Panc1 (cell line): Measurements from ENCODE around the gene PAFAH1B2. TPM values are rescaled to one million over a fixed set of nuclear protein-coding genes. Genes with fewer than 3 reads are reported as not detected.
"Not testable (repeated sequence)": the region's sequence is repeated elsewhere in the genome, so short reads cannot be mapped to it uniquely, and the experiment has no call there.

Experiments
- ATAC-seq: fragments of 200-7000 bp; cut with Tn5 transposase; 2 replicates; pipeline ENCODE4 v1.9.1; 2020; ENCODE audit warnings: mild to moderate bottlenecking, moderate library complexity
- BruUV-seq: library from RNA; stranded (reverse); fragments of 400-500 nt; replicated peaks from 2 replicates; lab custom pipeline; 2021; lab: Mats Ljungman, UMichigan
- CTCF ChIA-PET: fragments of 300-600 bp; sonication (Branson Sonifier 250); formaldehyde crosslinking; loops from one replicate; lab custom pipeline; 2022; ENCODE audit warnings: antibody characterized with exemption; lab: Charles Lee
- POLR2A ChIA-PET: fragments of 300-600 bp; sonication (Branson Sonifier 250); formaldehyde crosslinking; loops from one replicate; lab custom pipeline; 2022; ENCODE audit warnings: antibody characterized with exemption; lab: Charles Lee
- DNase-seq: peaks from one replicate; pipeline ENCODE4 v3.0.0-alpha.2; 2010; ENCODE audit warnings: low read depth, low spot score
- H3K27ac ChIP-seq: 2 replicates; pipeline ENCODE4 v1.5.1; 2011; ENCODE audit warnings: mild to moderate bottlenecking, low read length, inconsistent platforms
- H3K27me3 ChIP-seq: fragments of 200-500 bp; sonication (Bioruptor generic); 2 replicates; pipeline ENCODE4 v1.6.0; 2014; ENCODE audit warnings: low read length, inconsistent platforms; ENCODE audit not compliant: control insufficient read depth, insufficient read depth
- H3K36me3 ChIP-seq: fragments of 200-500 bp; sonication (Bioruptor generic); 2 replicates; pipeline ENCODE4 v1.5.1; 2014; ENCODE audit warnings: inconsistent platforms, mild to moderate bottlenecking, low read length, moderate library complexity; ENCODE audit not compliant: control insufficient read depth, insufficient read depth
- H3K4me1 ChIP-seq: 2 replicates; pipeline ENCODE4 v1.5.1; 2011; ENCODE audit warnings: inconsistent platforms, mild to moderate bottlenecking, low read length, moderate library complexity; ENCODE audit not compliant: control insufficient read depth, insufficient read depth
- H3K4me3 ChIP-seq, 2 experiments: 2 replicates each; pipeline ENCODE4 v1.5.1; 2011 to 2012; ENCODE audit warnings: low read depth in 2 of 2, low read length in 2 of 2, mild to moderate bottlenecking in 2 of 2, inconsistent platforms in 1 of 2, moderate library complexity in 1 of 2
- H3K9me3 ChIP-seq: fragments of 200-500 bp; sonication (Bioruptor generic); 2 replicates; pipeline ENCODE4 v1.5.1; 2014; ENCODE audit warnings: low read depth, mild to moderate bottlenecking, inconsistent platforms, low read length, moderate library complexity; ENCODE audit not compliant: control insufficient read depth, insufficient read depth
- CTCF ChIP-seq: fragments of 450-650 bp; IDR thresholded peaks from 2 replicates; pipeline ENCODE4 v1.5.1; 2017; ENCODE audit warnings: mild to moderate bottlenecking
- POLR2AphosphoS5 ChIP-seq: IDR thresholded peaks from 2 replicates; pipeline ENCODE4 v1.6.1; 2012; ENCODE audit warnings: mild to moderate bottlenecking, low read depth, low read length, moderate library complexity
- REST ChIP-seq, 2 experiments: IDR thresholded peaks; 2 replicates each; pipeline ENCODE4 v1.6.1; 2011 to 2012; ENCODE audit warnings: low read depth in 2 of 2, control low read depth in 1 of 2, low read length in 1 of 2, mild to moderate bottlenecking in 1 of 2, moderate library complexity in 1 of 2; ENCODE audit not compliant: insufficient read depth in 1 of 2
- SIN3A ChIP-seq: IDR thresholded peaks from 2 replicates; pipeline ENCODE4 v1.6.1; 2012; ENCODE audit warnings: low read depth, mild to moderate bottlenecking, low read length, moderate library complexity, borderline replicate concordance; ENCODE audit not compliant: insufficient read depth
- TCF7L2 ChIP-seq: IDR thresholded peaks from 2 replicates; pipeline ENCODE4 v1.6.1; 2011; ENCODE audit warnings: mild to moderate bottlenecking, low read depth, low read length, inconsistent platforms
- in situ Hi-C: cut with HindIII; loops from 2 replicates; pipeline ENCODE4 v1.10.0; 2016; ENCODE audit warnings: low sequenced_read_pairs, low pct_unique_long_range_greater_than_20kb
- intact Hi-C: fragments of 100-400 bp; cut with micrococcal nuclease; formaldehyde crosslinking; loops from one replicate; pipeline ENCODE4 v1.10.0; 2022; ENCODE audit not compliant: unreplicated experiment
- total RNA-seq: library from RNA; stranded (reverse); gene quantifications from one replicate; pipeline ENCODE4 v1.2.1, GENCODE V29; 2021; ENCODE audit not compliant: unreplicated experiment

The PAFAH1B2 gene
- total RNA-seq, 1 experiment from 2014 or later: 179 TPM

- in situ Hi-C loops (no loop called here), intact Hi-C loops (no loop called here)
- BruUV-seq: no TSS peak
- Histone ChIP-seq H3K36me3 (no peaks in the 10 kb centered on the region), H3K27me3 (no peaks in the 10 kb centered on the region), H3K4me1 (no peaks in the 10 kb centered on the region; the same call in 1 of the 2 replicates), H3K9me3 (no peaks in the 10 kb centered on the region), H3K4me3 (no peak overlapping the region), H3K27ac (no peak overlapping the region)
- no peak for DNase-seq
- CTCF ChIA-PET: no interaction called here
- ATAC-seq: no peak
- POLR2A ChIA-PET: no interaction called here
- TF ChIP-seq REST (IDR thresholded peaks at IDR 0.05; ENCODE audit: insufficient read depth in 1 of 2, low read depth in 2 of 2, low read length in 1 of 2) (no peak), POLR2AphosphoS5 (no peak), TCF7L2 (no peak), CTCF (no peak), SIN3A (no peak)
Observed at GRCh38 chr11:117205211-117205818, 61.2 kb downstream of the PAFAH1B2 start.

- H3K36me3 ChIP-seq, H3K27me3 ChIP-seq, intact Hi-C loops, H3K9me3 ChIP-seq, in situ Hi-C loops, H3K4me3 ChIP-seq, ATAC-seq, CTCF ChIA-PET, POLR2A ChIA-PET, H3K4me1 ChIP-seq, H3K27ac ChIP-seq, DNase-seq, BruUV-seq: not testable (repeated sequence)
Observed at GRCh38 chr11:117206111-117206510, 62.0 kb downstream of the PAFAH1B2 start.

- H3K4me3 ChIP-seq, H3K27me3 ChIP-seq, H3K4me1 ChIP-seq, DNase-seq, H3K36me3 ChIP-seq, POLR2A ChIA-PET, H3K27ac ChIP-seq, H3K9me3 ChIP-seq, CTCF ChIA-PET, intact Hi-C loops, BruUV-seq, in situ Hi-C loops: not testable (repeated sequence)
- ATAC-seq: peak; percentile 31; the same call in 1 of the 2 replicates
Observed at GRCh38 chr11:117206859-117207258, 62.8 kb downstream of the PAFAH1B2 start.

GRCh38 chr11:117207481-117207880, 63.4 kb downstream of the PAFAH1B2 start:
- H3K27me3 ChIP-seq, ATAC-seq, H3K9me3 ChIP-seq, BruUV-seq, DNase-seq, H3K4me3 ChIP-seq, in situ Hi-C loops, intact Hi-C loops, POLR2A ChIA-PET, CTCF ChIA-PET, H3K36me3 ChIP-seq, H3K4me1 ChIP-seq, H3K27ac ChIP-seq: not testable (repeated sequence)

GRCh38 chr11:117208710-117209109, 64.6 kb downstream of the PAFAH1B2 start:
- H3K9me3 ChIP-seq, H3K36me3 ChIP-seq, ATAC-seq, intact Hi-C loops, H3K27me3 ChIP-seq, BruUV-seq, DNase-seq, CTCF ChIA-PET, POLR2A ChIA-PET, in situ Hi-C loops, H3K27ac ChIP-seq, H3K4me3 ChIP-seq, H3K4me1 ChIP-seq: not testable (repeated sequence)
